Spleen (tissue), 11 donors: ENCODE results near the gene GPD1L. TPM values are rescaled to one million over a fixed set of nuclear protein-coding genes. Genes with fewer than 3 reads are reported as not detected.

Experiments
- DNase-seq: peaks from one replicate; pipeline ENCODE4 v3.0.0-alpha.2; 2020
- H3K27ac ChIP-seq, 8 donors: fragments of 200-600 bp; sonication (generic) in 7 of 8; 1 replicate in 4 of 8; 2 replicates in 4 of 8; pipeline versions ENCODE4 v1.5.0 to v1.8.0; 2016 to 2021; ENCODE audit warnings: inconsistent platforms in 4 of 8, mild to moderate bottlenecking in 4 of 8, moderate library complexity in 1 of 8
- H3K27me3 ChIP-seq, 7 donors: fragments of 200-600 bp; sonication (generic) in 6 of 7; replicated peaks in 1 of 7; 1 replicate in 4 of 7; 2 replicates in 3 of 7; pipeline versions ENCODE4 v1.5.0 to v1.8.0; 2016 to 2021; ENCODE audit warnings: inconsistent platforms in 3 of 7, mild to moderate bottlenecking in 1 of 7
- H3K36me3 ChIP-seq, 6 donors: fragments of 200-600 bp; sonication (generic) in 5 of 6; 1 replicate in 4 of 6; 2 replicates in 2 of 6; pipeline versions ENCODE4 v1.5.0 to v1.8.0; 2016 to 2021; ENCODE audit warnings: inconsistent platforms in 2 of 6
- H3K4me1 ChIP-seq, 6 donors: fragments of 200-600 bp; sonication (generic) in 5 of 6; 1 replicate in 3 of 6; 2 replicates in 3 of 6; pipeline versions ENCODE4 v1.5.0 to v1.8.0; 2016 to 2021; ENCODE audit warnings: inconsistent platforms in 3 of 6
- H3K4me3 ChIP-seq, 8 donors: fragments of 200-600 bp; sonication (generic) in 7 of 8; 1 replicate in 4 of 8; 2 replicates in 4 of 8; pipeline versions ENCODE4 v1.5.0 to v1.8.0; 2016 to 2021; ENCODE audit warnings: inconsistent platforms in 4 of 8, mild to moderate bottlenecking in 4 of 8, moderate library complexity in 2 of 8
- H3K9me3 ChIP-seq, 8 donors: fragments of 200-600 bp; sonication (generic) in 7 of 8; 1 replicate in 4 of 8; 2 replicates in 4 of 8; pipeline versions ENCODE4 v1.5.0 to v1.8.0; 2016 to 2021; ENCODE audit warnings: inconsistent platforms in 4 of 8
- CTCF ChIP-seq, 11 experiments: fragments of 200-600 bp in 7 of 11; fragments of 450-650 bp in 4 of 11; sonication (generic) in 4 of 11; IDR thresholded peaks in 8 of 11; conservative IDR thresholded peaks in 3 of 11; 1 replicate in 7 of 11; 2 replicates in 4 of 11; pipeline versions ENCODE4 v1.4.0 to v1.8.0; 2016 to 2021; ENCODE audit warnings: antibody characterized with exemption in 11 of 11, inconsistent platforms in 4 of 11, mild to moderate bottlenecking in 1 of 11
- POLR2A ChIP-seq, 3 donors: fragments of 450-650 bp; IDR thresholded peaks; one replicate each; pipeline ENCODE4 v1.5.1; 2017; ENCODE audit warnings: antibody characterized with exemption in 3 of 3, mild to moderate bottlenecking in 1 of 3
- POLR2AphosphoS5 ChIP-seq, 3 donors: sonication (generic); formaldehyde crosslinking; IDR thresholded peaks; one replicate each; pipeline ENCODE4 v1.5.1; 2017; ENCODE audit warnings: antibody characterized with exemption in 3 of 3
- WGBS, 5 donors: extraction: QIAGEN DNeasy Blood & Tissue Kit in 3 of 5; methylation state at CpG; one replicate each; pipeline versions ENCODE4 v1.1.5 to v1.1.7; 2013 to 2018; 5-methylcytosine and 5-hydroxymethylcytosine counted together
- intact Hi-C: fragments of 100-400 bp; cut with DNase I; formaldehyde crosslinking; loops from one replicate; pipeline ENCODE4 v1.15.0; 2023; ENCODE audit warnings: low total_unique reads
- polyA plus RNA-seq, 3 donors: library from polyadenylated mRNA; stranded (reverse); fragments of 200-250 nt; gene quantifications; one replicate each; pipeline ENCODE4 v1.2.1, GENCODE V29; 2013
- total RNA-seq, 7 donors: library from RNA; depleted of rRNA in 3 of 7; stranded (reverse); fragments of >200 nt in 3 of 7; fragmentation: NEBNext Ultra II Directional in 4 of 7; extraction: Animal tissue kit (Norgen Biotek cat#: 25700) in 4 of 7; gene quantifications; one replicate each; pipeline versions ENCODE4 v1.1.0 to v1.2.1, GENCODE V29; 2016 to 2021
- donor health status: healthy with polysubstance abuse.
- donor health status: DM: no; HTN: no; CAD: no; lungs with moderate emphysema.
- donor health status: DM: no; HTN: no; CAD: no.
- donor health status: Bipolar disorder and iron deficiency.
- donor health status: healthy.
- donor health status: DM: no; HTN: no; CAD: no.
- donor health status: DM: yes; HTN: yes; CAD: no.

The GPD1L gene
- total and polyA plus RNA-seq, 10 donors, result 6.2 to 38.9 (median 25.1) TPM

GRCh38 chr3:32193101-32193500 is 86.7 kb downstream of the GPD1L start:
- Histone ChIP-seq H3K9me3 (no peaks in the 10 kb centered on the region), H3K27me3 (peaks cover 0 to 8% (median 0%) of the 10 kb centered on the region in 7 donors), H3K4me1 (no peaks in the 10 kb centered on the region), H3K4me3 (no peak overlapping the region), H3K36me3 (no peaks in the 10 kb centered on the region), H3K27ac (no peak overlapping the region)
- TF ChIP-seq POLR2AphosphoS5 (IDR thresholded peaks at IDR 0.05), result no peak
- no peak for TF ChIP-seq CTCF (IDR thresholded peaks at IDR 0.05 in 8 of 11, conservative IDR thresholded peaks at IDR 0.05 in 3 of 11)
- TF ChIP-seq POLR2A (IDR thresholded peaks at IDR 0.05), result no peak
- DNase-seq, result no peak
- intact Hi-C loops, result no loop called here

DNA sequence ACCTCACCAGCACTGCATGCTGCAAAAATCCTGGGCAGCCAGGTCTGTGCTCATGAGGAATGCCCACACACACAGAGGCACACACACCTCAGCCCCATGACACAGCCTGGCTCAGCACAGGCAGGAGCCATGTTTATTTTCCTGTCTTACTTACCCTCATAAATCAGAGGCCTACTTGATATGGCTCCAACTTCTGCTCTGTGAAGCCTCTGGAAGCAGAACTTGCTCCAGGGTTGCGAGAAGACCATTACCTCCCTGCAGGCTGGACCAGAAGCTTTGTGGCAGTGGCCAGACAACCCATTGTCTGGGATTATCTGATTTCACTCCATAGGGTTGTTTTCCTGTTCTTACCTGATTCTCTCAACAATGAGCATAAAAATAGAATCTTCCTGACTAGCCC is 88.2 kb downstream of the GPD1L start:
- DNase-seq, result no peak
- Histone ChIP-seq H3K36me3 (no peaks in the 10 kb centered on the region), H3K4me1 (no peaks in the 10 kb centered on the region), H3K27ac (no peak overlapping the region), H3K27me3 (peaks cover 0 to 8% (median 0%) of the 10 kb centered on the region in 7 donors), H3K4me3 (no peak overlapping the region), H3K9me3 (no peaks in the 10 kb centered on the region)
- intact Hi-C loops, result no loop called here
- WGBS, 5 donors, result 84 to 100% (median 90%) methylated on average over 1 of the region's 1 CpG
- TF ChIP-seq POLR2A (IDR thresholded peaks at IDR 0.05), result no peak
- TF ChIP-seq POLR2AphosphoS5 (IDR thresholded peaks at IDR 0.05), result no peak
- no peak for TF ChIP-seq CTCF (IDR thresholded peaks at IDR 0.05 in 8 of 11, conservative IDR thresholded peaks at IDR 0.05 in 3 of 11)

DNA sequence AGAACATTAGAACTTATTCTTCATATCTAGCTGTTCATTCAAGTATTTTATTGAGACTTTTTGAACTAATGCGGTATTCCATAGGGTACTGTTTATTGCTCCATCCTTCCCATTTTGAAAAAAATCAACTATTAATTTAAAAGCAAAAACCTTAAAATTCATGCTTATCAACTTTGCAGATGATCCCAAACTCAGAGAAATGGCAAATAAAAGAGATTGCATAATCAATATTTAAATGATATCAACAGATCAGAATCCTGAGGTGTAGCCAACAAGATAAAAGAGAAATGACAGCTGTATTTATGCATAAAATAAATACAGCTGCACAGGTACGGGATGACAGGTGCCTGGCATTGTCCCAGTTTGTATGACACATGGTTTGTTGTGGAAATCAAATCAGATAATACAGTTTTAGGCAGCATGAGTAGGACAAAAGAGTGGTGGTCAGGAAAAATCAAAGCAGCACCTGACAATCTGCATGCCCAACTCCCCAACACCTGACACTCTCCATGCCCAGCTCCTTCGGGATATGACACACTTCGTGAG is 89.6 kb downstream of the GPD1L start:
- 88 to 96% (median 89%) methylated on average over 4 of the region's 4 CpGs for WGBS, 5 donors
- intact Hi-C loops, result no loop called here
- Histone ChIP-seq H3K4me3 (no peak overlapping the region), H3K27ac (no peak overlapping the region), H3K27me3 (peaks cover 0 to 10% (median 0%) of the 10 kb centered on the region in 7 donors), H3K36me3 (no peaks in the 10 kb centered on the region), H3K9me3 (no peaks in the 10 kb centered on the region), H3K4me1 (no peaks in the 10 kb centered on the region)
- no peak for DNase-seq
- no peak for TF ChIP-seq POLR2A (IDR thresholded peaks at IDR 0.05)
- TF ChIP-seq CTCF (IDR thresholded peaks at IDR 0.05 in 8 of 11, conservative IDR thresholded peaks at IDR 0.05 in 3 of 11), result no peak

- 83 to 100% (median 97%) methylated on average over 1 of the region's 1 CpG for WGBS, 5 donors
- Histone ChIP-seq H3K4me3 (no peak overlapping the region), H3K36me3 (no peaks in the 10 kb centered on the region), H3K4me1 (no peaks in the 10 kb centered on the region), H3K27me3 (peaks cover 0 to 16% (median 0%) of the 10 kb centered on the region in 7 donors), H3K9me3 (no peaks in the 10 kb centered on the region), H3K27ac (no peak overlapping the region)
- TF ChIP-seq CTCF (IDR thresholded peaks at IDR 0.05 in 8 of 11, conservative IDR thresholded peaks at IDR 0.05 in 3 of 11) (no peak), POLR2A (IDR thresholded peaks at IDR 0.05) (no peak), POLR2AphosphoS5 (IDR thresholded peaks at IDR 0.05) (no peak)
- intact Hi-C loops, result no loop called here
- DNase-seq, result no peak
These were observed 91.6 kb downstream of the GPD1L start for GRCh38 chr3:32197991-32198390.
